Activated effector memory CD4-positive, alpha-beta T cell treated with Interleukin-2 at 50 U/mL for 16 hours (primary cell): ENCODE results near the gene MXRA8.

Experiments used
- DNase-seq: peaks from one replicate; pipeline ENCODE4 v3.0.0-alpha.2; 2020

The MXRA8 gene

GRCh38 chr1:1365875-1366698 is 7.7 kb upstream of the MXRA8 start:
- no peak for DNase-seq

DNA sequence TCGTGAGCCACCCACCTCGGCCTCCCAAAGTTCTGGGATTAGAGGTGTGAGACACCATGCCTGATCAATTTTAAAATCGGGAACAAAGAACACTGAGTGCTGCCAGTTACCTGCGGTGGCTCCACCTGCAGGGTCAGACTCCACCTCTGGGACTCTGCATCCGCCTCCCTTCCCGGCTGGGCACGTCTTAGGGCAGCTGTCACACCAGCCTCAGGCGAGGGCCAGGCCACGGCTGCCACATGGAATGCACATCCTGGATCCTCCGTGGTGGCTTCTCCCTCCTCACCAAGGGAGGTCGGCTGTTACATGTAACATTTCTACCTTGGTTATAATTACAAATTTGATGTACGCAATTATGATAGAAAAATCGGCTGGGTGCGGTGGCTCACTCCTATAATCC is 5.9 kb upstream of the MXRA8 start:
- DNase-seq, result no peak

- no peak for DNase-seq
Measured at GRCh38 chr1:1361982-1362423, 3.6 kb upstream of the MXRA8 start.

- DNase-seq, result no peak
Measured at GRCh38 chr1:1361233-1361981, 3.1 kb upstream of the MXRA8 start.

DNA sequence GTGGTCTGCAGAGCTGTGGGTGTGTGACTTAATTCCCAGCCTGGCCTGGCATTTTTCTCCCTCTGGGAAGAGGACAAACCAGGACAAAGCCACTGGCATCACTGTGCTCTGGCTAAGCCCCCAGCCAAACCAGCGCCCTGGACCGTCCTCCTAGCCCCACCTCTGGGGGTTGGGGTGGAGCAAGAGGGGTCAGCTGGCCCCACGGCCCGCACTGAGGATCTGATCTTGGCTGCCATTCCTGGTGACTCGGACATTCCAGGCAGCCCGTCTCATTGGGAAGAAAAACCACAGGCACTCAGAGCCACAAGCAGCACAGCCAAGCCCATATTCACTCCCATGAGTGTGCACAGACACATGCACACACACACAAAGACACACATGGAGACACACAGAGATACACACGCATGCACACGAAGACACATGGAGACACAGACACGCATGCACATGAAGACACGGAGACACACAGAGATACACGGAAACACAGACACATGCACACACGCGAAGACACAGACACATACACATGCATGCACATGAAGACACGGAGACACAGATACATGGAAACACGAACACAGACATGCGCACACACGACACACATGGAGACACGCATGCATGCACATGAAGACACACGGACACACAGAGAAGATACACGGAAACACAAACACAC is 2.3 kb upstream of the MXRA8 start:
- no peak for DNase-seq

DNA sequence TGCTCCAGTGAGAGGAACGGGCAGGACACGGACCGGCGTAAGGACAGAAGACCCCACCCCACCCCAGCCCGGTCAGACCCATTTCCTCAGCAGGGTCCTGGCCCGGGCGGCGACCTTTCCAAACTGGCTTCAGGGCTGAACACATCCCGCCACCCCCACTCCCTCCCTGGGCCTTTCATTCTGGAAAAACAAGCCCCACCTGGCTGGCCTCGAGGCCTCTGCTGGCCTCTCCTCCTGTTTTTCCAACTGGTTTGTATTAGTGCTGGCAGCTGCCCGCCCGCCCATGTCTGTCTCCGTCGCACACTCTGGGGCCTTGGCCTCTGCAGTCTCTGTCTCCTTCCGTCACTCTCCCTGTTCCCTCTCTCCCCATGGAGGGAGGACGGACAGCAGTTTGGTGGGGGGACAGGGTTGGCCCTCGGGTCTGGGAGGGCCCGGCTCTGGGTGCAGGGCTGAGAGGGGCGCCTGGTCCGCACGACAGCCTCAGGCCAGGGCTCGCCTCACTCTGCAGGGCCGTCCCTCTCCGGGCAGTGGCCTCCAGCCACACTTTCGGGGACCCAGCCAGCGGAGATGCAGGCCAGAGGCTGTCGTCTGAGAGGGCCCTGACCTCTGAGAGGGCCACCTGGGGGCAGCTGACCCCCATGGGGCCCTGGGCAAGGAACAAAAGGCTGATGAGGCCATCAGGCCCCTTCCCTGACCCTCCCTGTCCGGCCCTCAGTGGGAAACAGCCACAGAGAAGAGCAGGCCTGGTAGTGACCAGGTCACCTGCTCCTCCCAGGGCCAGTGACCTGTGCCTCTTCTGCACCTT is 1.5 kb upstream of the MXRA8 start:
- no peak for DNase-seq

GRCh38 chr1:1359308-1359663 is 931 bp upstream of the MXRA8 start:
- DNase-seq, result no peak

GRCh38 chr1:1357871-1358432 is 403 bp downstream of the MXRA8 start:
- DNase-seq, result no peak

- no peak for DNase-seq
Measured at GRCh38 chr1:1356796-1357401, 1.5 kb downstream of the MXRA8 start.

DNA sequence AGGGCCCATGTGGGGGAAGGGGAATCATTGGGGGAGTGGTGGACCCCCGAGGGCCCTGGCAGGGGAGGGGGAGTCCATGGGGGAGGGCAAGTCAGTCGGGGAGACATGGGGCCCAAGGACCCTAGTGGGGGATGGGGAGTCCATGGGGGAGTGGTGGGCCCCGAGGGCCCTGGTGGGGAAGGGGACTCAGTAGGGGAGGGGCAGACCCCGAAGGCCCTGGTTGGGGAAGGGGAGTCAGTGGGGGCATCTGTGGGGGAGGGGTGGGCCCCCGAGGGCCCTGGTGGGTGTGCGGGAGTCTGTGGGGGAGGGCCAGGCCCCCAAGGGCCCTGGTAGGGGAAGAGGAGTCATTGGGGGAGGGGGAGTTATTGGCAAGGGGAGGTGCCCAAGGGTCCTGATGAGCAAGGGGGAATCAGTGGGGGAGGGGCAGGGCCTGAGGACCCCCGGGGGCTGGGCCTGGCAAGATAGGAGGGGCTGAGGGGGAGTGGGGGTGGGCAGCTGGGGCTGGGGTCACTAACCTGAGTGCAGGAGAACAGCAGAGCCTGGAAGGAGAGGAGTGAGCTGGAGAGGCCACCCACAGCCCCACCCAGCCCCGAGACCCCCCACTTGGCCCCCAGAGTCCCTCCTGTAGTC is 2.1 kb downstream of the MXRA8 start:
- no peak for DNase-seq

- DNase-seq, result no peak
Measured at GRCh38 chr1:1355416-1355815, 2.9 kb downstream of the MXRA8 start.

GRCh38 chr1:1354271-1355247 is 3.8 kb downstream of the MXRA8 start:
- no peak for DNase-seq

DNA sequence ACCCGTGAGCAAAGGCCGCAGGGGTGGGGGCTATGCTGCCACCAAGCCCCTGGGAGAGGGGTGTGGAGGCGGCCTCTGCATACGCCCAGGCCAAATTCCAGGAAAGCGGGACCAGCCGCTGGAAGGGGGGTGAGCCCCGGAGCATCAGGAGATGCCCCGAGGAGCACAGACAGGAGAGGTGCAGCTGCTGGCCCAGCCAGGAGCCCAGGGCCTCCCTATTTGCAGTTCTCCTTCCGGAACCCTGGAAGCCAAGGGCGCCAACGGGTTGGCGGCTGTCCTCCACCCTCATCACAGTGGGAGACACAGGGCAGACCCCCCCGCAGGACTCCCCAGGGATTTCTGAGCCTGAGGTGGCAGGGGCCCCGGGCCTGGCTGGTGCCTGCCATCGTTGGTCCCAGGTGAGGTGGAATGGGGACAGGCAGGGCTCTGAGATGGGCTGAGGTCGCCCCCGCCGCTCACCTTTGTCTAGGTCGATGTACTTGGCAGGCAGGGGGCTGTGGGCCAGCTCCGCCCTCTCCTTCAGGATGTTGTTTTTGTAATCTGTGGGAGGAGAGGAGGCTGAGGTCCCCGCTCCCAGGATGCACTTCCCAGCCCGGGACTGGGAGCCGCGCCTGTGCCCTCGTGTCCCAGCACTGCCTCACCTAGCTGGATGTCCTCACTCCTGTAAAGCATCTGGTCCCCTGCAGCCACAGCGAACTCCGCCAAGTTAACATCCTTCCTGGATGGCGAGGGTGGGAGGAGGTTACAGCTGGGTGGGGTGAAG is 4.8 kb downstream of the MXRA8 start:
- DNase-seq, result no peak

- no peak for DNase-seq
Measured at GRCh38 chr1:1352786-1353388, 5.5 kb downstream of the MXRA8 start.

GRCh38 chr1:1351511-1352427 is 6.6 kb downstream of the MXRA8 start:
- DNase-seq, result no peak

DNA sequence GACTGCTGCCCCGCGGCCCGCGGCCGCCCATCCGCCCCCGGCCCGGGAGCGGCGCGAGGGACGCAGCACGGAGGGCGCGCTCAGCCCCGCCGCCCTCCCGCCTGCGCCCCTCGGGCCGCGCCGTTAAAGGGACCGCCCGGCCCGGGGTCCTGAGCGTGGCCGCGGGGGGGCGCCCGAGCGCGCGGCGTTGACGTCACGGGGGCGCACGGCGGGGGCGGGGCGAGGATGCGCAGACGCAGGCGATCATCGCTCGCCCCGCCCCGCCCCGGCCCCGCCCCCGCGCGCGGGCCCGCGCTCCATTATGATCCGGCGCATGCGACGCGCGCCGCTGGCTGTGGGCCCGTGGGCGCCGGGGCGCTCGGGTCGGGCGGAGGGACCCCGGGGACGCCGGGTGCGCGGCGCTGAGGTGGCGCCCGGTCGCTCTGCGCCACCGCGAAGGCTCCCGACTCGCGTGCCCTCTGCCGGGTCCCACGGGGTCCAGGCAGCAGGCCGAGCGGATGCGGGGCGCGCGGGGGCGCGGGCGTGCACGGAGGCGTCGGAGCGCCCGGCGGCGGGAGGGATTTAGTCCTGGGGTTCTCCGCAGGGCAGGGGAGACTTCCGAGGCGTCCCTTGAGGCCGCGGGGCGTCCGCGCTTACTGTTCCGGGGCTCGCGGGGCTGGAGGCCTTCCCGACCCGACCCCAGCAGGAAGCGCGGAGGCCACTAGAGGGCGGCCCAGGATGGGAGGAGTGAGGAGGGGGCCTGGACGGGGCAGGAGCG is 8.9 kb downstream of the MXRA8 start, which contains the start of gene DVL1:
TSS of gene DVL1 (minus strand) at position 163 of the 757 bp plus-strand sequence. CDS start 353 bp downstream, outside the sequence.
- peak; percentile 57 for DNase-seq
